GM12874 (cell line): ENCODE measurements around the gene SPATA7.

ENCODE experiments used
- TF ChIP-seq, protein P1 (sequence below): IDR thresholded peaks from 2 replicates; pipeline ENCODE4 v1.5.1; 2011; ENCODE audit warnings: low read depth, mild to moderate bottlenecking, control low read depth, low read length, moderate library complexity; ENCODE audit not compliant: insufficient read depth

The SPATA7 gene

DNA sequence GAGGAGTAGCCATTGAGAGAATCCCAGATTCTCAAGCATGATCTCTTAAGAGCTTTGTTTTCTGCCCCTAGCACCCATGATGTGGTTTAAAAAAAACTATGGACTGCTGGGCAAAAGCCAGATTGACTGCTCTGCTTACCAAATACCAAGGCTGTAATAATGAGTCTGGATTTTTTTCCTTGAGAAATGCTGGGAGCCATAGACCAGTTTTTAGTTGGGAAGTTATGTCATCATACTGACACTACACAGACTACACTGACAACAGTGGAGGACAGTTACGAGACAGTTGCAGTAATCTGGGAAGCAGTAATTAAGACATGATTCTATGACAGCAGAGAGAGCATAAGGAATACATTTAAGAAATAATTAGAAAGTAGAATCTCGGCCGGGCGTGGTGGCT lies 35.8 kb downstream of the SPATA7 start:
- TF ChIP-seq, protein P1, sequence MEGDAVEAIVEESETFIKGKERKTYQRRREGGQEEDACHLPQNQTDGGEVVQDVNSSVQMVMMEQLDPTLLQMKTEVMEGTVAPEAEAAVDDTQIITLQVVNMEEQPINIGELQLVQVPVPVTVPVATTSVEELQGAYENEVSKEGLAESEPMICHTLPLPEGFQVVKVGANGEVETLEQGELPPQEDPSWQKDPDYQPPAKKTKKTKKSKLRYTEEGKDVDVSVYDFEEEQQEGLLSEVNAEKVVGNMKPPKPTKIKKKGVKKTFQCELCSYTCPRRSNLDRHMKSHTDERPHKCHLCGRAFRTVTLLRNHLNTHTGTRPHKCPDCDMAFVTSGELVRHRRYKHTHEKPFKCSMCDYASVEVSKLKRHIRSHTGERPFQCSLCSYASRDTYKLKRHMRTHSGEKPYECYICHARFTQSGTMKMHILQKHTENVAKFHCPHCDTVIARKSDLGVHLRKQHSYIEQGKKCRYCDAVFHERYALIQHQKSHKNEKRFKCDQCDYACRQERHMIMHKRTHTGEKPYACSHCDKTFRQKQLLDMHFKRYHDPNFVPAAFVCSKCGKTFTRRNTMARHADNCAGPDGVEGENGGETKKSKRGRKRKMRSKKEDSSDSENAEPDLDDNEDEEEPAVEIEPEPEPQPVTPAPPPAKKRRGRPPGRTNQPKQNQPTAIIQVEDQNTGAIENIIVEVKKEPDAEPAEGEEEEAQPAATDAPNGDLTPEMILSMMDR: no peak

DNA sequence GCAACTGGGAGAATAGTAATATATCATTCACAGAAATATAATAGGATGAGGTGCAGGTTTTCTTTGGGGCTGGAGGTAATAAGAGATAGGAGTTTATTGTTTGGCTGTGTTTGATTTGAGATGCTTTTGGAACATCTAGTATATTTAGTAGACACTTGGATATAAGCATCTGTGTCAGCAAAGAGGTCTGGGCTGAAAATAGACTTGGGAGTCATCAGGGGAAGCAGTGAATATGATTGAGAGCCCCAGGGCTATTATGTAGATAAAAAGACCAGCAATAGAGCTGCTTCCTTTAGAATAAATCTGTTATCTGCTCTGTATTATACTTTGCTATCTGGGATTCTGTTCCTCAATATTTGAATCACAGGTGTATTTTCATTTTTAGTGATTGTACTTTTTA lies 36.6 kb downstream of the SPATA7 start:
- TF ChIP-seq, protein P1: no peak

DNA sequence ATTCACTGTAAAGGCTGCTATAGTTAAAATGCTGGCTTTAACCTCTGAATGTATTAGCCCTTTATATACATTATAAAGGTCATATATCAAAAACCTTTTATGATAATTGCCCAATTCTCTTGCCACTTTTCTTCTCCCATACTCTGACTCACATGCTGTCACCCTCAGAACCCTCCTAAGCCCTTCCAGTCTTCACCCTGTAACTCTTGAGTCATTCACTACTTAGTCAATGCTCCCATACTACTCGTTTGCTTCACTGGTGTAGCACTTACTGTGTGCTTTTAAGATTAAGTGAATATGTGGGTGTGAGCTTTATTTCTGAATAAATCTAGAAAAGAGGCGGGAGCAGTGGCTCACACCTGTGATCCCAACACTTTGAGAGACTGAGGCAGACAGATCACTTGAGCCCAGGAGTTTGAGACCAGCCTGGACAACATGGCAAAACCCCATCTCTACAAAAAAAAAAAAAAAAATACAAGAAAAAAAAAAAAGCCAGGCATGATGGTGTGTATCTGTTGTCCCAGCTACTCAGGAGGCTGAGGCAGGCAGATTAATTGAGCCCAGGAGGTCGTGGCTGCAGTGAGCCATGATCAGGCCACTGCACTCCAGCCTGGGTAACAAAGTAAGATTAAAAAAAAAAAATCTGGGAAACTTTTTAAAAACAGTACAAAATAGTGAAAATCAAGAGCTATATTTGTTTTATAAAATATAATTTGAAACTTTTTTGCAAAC lies 37.6 kb downstream of the SPATA7 start:
- TF ChIP-seq, protein P1: no peak

DNA sequence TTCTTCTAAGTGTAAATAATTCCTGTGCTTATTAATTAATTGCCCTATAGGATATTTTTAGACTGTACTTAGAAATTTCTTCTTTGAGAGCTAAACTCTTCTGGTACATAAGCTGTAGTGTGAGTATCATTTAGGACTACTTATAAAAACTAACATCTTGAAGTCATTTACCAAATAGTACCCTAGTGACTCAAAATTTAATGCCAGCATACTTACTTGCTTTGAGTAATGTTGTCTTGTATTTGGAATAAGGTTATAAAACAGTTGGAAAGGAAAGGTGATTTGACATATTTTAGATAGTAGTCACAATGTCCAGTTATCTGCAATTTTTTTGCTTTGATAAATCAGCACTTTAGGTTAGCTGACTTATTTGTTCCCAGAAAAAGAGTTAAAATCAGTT lies 39.1 kb downstream of the SPATA7 start:
- TF ChIP-seq, protein P1: no peak

DNA sequence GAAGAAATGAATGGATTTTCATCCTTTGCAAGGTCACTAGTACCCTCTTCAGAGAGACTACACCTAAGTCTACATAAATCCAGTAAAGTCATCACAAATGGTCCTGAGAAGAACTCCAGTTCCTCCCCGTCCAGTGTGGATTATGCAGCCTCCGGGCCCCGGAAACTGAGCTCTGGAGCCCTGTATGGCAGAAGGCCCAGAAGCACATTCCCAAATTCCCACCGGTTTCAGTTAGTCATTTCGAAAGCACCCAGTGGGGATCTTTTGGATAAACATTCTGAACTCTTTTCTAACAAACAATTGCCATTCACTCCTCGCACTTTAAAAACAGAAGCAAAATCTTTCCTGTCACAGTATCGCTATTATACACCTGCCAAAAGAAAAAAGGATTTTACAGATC lies 40.8 kb downstream of the SPATA7 start:
- TF ChIP-seq, protein P1: no peak

DNA sequence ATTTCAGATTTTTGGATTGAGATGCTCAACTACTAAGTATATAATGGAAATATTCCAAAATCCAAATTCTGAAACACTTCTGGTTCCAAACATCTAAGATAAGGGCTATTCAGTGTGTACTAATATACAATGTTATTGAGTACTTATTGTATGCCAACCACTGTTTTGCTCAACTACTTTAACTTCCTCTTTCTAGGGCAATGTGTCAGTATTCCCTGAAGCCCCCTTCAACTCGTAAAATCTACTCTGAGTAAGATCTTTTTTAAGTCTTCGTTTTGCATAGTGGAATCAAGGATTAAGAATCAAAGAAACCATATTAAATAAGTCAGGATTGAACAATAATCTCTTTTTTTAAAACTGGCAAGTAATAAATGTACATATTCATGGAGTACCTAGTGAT lies 45.5 kb downstream of the SPATA7 start:
- TF ChIP-seq, protein P1: no peak

DNA sequence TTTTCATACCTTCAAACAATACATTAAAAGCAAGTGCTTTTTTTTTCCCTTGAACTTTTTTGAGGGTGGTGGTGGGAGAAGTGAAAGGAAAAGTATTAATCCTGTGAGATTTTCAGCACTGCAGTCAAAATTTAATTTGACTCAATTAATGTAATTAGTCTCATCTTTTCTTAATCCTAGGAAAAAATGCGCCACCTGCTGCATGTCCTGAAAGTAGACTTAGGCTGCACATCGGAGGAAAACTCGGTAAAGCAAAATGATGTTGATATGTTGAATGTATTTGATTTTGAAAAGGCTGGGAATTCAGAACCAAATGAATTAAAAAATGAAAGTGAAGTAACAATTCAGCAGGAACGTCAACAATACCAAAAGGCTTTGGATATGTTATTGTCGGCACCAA lies 52.2 kb downstream of the SPATA7 start:
- TF ChIP-seq, protein P1: no peak
